ENCODE measurements around the gene PALS1. TPM values are rescaled to one million over a fixed set of nuclear protein-coding genes. Genes with fewer than 3 reads are reported as not detected.

PALS1 gene
- total RNA-seq, 1 donor from 2014 or later: 22.9 TPM

DNA sequence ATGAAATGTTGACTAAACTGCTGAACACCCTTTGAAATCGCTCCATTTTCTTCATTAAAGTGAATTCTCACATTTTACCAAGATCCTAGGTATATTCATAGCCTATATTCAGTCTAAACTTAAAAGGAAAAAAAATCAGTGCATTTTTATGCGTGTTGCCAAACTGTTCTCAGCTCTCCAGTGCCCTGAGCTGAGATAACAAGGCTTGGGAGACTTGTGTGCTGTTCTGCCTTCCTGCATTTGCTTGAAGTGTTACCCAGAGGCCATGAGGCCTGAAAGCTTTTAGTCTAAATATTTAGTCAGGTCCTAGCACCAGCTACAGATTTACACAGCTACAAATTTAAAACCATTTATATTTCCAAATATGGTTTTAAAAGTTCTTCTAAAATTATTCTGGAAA lies 8.6 kb upstream of the PALS1 start:
- no peak for DNase-seq (ENCODE audit: low read depth)
- no peak overlapping the region for H3K4me3 ChIP-seq (ENCODE audit: low read depth, low read length)
- no peak for TF ChIP-seq CTCF (conservative IDR thresholded peaks at IDR 0.05; ENCODE audit: low read depth, low read length)

DNA sequence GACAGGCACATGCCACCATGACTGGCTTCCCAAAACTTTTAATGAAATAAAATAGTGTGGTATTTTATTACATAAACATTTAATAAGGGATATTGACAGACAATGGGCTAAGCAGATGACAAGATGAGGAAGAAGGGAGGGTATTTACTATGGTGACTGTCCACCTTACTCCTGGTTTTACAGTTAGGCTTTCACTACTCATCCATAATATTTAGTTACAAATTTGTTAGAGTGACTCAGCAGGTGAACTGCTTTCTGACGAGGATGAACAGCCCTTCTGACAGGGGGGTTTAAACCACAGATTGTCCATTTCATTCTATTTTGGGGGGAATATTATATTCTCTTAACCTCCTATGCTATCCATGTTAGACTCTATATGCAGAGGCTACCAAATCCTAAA lies 3.6 kb upstream of the PALS1 start:
- peak overlapping the region; percentile 7 for H3K4me3 ChIP-seq (ENCODE audit: low read depth, low read length)
- TF ChIP-seq CTCF (conservative IDR thresholded peaks at IDR 0.05; ENCODE audit: low read depth, low read length): no peak
- no peak for DNase-seq (ENCODE audit: low read depth)

DNA sequence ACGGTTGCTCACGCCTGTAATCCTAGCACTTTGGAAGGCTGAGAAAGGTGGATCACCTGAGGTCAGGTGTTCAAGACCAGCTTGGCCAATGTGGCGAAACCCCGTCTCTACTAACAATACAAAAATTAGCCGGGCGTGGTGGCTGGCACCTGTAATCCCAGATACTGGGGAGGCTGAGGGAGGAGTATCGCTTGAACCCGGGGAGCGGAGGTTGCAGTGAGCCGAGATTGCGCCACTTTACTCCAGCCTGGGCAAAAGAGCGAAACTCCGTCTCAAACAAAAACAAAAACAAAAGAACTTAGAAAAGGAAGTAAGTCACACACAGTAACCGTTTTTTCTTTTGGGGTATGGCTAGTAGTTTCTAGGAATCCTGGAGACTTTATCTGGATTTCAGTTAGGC lies 1.7 kb upstream of the PALS1 start:
- TF ChIP-seq CTCF (conservative IDR thresholded peaks at IDR 0.05; ENCODE audit: low read depth, low read length): no peak

GRCh38 chr14:67240168-67240932 lies 885 bp upstream of the PALS1 start:
- H3K4me3 ChIP-seq (ENCODE audit: low read depth, low read length): peak overlapping the region; percentile 83
- no peak for TF ChIP-seq CTCF (conservative IDR thresholded peaks at IDR 0.05; ENCODE audit: low read depth, low read length)

More for the DNA sequence above, 1.7 kb upstream of the PALS1 start:
- DNase-seq (ENCODE audit: low read depth): no peak
- no peak overlapping the region for H3K4me3 ChIP-seq (ENCODE audit: low read depth, low read length)

DNA sequence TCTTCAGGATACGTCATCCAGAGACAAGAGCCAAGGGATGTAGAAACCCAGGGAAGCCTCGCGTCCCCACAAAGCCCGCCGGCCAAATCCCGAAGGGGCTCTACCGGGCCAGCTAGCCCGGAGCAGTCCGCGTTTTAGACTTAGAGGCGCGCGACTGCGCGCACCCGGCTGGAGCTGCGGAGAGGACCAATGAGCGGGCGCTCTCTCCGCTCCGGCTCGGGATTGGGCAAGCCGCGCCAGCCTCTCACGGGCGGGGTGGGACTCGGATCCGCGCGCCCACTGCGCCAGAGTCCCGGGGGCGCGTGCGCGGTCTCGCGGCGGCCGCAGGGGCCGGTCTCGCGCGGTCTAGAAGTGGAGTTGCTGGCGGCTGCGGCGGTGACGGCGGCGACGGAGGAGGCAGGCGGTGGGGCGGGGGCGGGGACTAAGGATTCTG lies 241 bp upstream of the PALS1 start:
- no peak for TF ChIP-seq CTCF (conservative IDR thresholded peaks at IDR 0.05; ENCODE audit: low read depth, low read length)
- peak overlapping the region; percentile 83 for H3K4me3 ChIP-seq (ENCODE audit: low read depth, low read length)
- peak; percentile 41 for DNase-seq (ENCODE audit: low read depth)

More at GRCh38 chr14:67240168-67240932, 885 bp upstream of the PALS1 start:
- no peak for DNase-seq (ENCODE audit: low read depth)

DNA sequence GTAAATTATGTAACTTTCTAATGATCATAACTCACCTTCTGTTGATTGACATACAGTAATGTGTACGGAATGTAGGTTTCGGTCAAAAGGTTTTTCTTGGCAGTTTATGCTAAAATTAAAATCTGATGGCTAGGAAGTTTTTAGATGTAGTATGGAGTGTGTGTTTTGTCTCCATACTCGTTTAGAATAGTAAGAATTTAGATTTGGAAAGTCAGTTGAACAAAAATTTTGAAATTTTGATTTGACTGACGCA lies 859 bp downstream of the PALS1 start:
- peak overlapping the region; percentile 83 for H3K4me3 ChIP-seq (ENCODE audit: low read depth, low read length)
- TF ChIP-seq CTCF (conservative IDR thresholded peaks at IDR 0.05; ENCODE audit: low read depth, low read length): no peak
- DNase-seq (ENCODE audit: low read depth): peak; percentile 40

- TF ChIP-seq CTCF (conservative IDR thresholded peaks at IDR 0.05; ENCODE audit: low read depth, low read length): no peak
- H3K4me3 ChIP-seq (ENCODE audit: low read depth, low read length): no peak overlapping the region
- no peak for DNase-seq (ENCODE audit: low read depth)
Observed at GRCh38 chr14:67245104-67245503, 3.9 kb downstream of the PALS1 start.

Data from epithelial cell of proximal tubule (primary cell).